Lower lobe of right lung (tissue), 2 donors: ENCODE measurements around the gene SORL1. TPM values are rescaled to one million over a fixed set of nuclear protein-coding genes. Genes with fewer than 3 reads are reported as not detected.

Experiments used
- ATAC-seq, 2 donors: fragments of 200-7000 bp; cut with Tn5 transposase; one replicate each; pipeline ENCODE4 v1.9.1; 2020 to 2022; ENCODE audit warnings: mild to moderate bottlenecking in 2 of 2, moderate library complexity in 2 of 2
- DNase-seq: peaks from one replicate; pipeline ENCODE4 v3.0.0-alpha.2; 2020
- H3K27ac ChIP-seq: fragments of 200-600 bp; one replicate; pipeline ENCODE4 v1.8.0; 2022
- H3K27me3 ChIP-seq: fragments of 200-600 bp; one replicate; pipeline ENCODE4 v1.8.0; 2022; ENCODE audit warnings: low read depth
- H3K36me3 ChIP-seq: fragments of 200-600 bp; one replicate; pipeline ENCODE4 v1.8.0; 2022; ENCODE audit warnings: mild to moderate bottlenecking
- H3K4me1 ChIP-seq: fragments of 200-600 bp; one replicate; pipeline ENCODE4 v1.8.0; 2022
- H3K4me3 ChIP-seq: fragments of 200-600 bp; one replicate; pipeline ENCODE4 v1.8.0; 2022; ENCODE audit warnings: mild to moderate bottlenecking
- H3K9me3 ChIP-seq: fragments of 200-600 bp; one replicate; pipeline ENCODE4 v1.8.0; 2022
- CTCF ChIP-seq: fragments of 200-600 bp; IDR thresholded peaks from one replicate; pipeline ENCODE4 v1.8.0; 2022; ENCODE audit warnings: antibody characterized with exemption, mild to moderate bottlenecking
- intact Hi-C: fragments of 100-400 bp; cut with DNase I; formaldehyde crosslinking; loops from one replicate; pipeline ENCODE4 v1.11.0; 2022
- total RNA-seq: library from RNA; stranded (reverse); fragmentation: NEBNext Ultra II Directional; extraction: Animal tissue kit (Norgen Biotek cat#: 25700); gene quantifications from one replicate; pipeline ENCODE4 v1.2.1, GENCODE V29; 2021
- donor health status: DM: no; HTN: yes; CAD: no; lungs with severe emphysema.

Gene SORL1
- total RNA-seq, 1 donor from 2014 or later = 74.0 TPM

- ATAC-seq (peak; percentile 80 to 82), DNase-seq (peak; percentile 82)
- Histone ChIP-seq H3K27ac (peak overlapping the region; percentile 37), H3K36me3 (peaks cover 7% of the 10 kb centered on the region), H3K4me1 (peaks cover 41% of the 10 kb centered on the region), H3K9me3 (no peaks in the 10 kb centered on the region), H3K27me3 (no peaks in the 10 kb centered on the region), H3K4me3 (no peak overlapping the region)
- no peak for TF ChIP-seq CTCF
- intact Hi-C loops = no loop called here
These were observed 14.1 kb downstream of the SORL1 start for GRCh38 chr11:121466063-121466794.

GRCh38 chr11:121467471-121467870, 15.4 kb downstream of the SORL1 start:
- Histone ChIP-seq H3K36me3 (peaks cover 7% of the 10 kb centered on the region), H3K27ac (peak overlapping the region; percentile 8), H3K4me3 (no peak overlapping the region), H3K4me1 (peaks cover 41% of the 10 kb centered on the region), H3K27me3 (no peaks in the 10 kb centered on the region), H3K9me3 (no peaks in the 10 kb centered on the region)
- DNase-seq = no peak
- intact Hi-C loops = no loop called here
- ATAC-seq = no peak
- TF ChIP-seq CTCF = no peak

- Histone ChIP-seq H3K4me3 (no peak overlapping the region), H3K4me1 (peaks cover 41% of the 10 kb centered on the region), H3K36me3 (peaks cover 7% of the 10 kb centered on the region), H3K27ac (peak overlapping the region; percentile 8), H3K9me3 (no peaks in the 10 kb centered on the region), H3K27me3 (no peaks in the 10 kb centered on the region)
- TF ChIP-seq CTCF = no peak
- DNase-seq (no peak), ATAC-seq (peak; percentile 45 to 56)
- intact Hi-C loops = no loop called here
These were observed 15.9 kb downstream of the SORL1 start for GRCh38 chr11:121467965-121468364.

DNA sequence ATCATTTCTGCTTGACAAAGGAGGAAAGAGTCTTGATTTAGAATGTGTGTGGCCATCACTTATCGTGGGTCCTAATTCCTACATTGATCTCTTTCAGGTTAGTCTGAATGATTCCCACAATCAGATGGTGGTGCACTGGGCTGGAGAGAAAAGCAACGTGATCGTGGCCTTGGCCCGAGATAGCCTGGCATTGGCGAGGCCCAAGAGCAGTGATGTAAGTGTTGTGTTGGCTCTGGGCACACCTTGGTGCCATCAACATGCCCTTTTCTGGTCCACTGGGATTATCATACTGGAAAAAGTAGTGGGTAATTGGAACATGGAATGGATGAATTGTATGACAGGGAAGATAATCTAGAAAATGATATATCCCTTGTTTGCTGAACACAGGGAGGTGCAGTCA, 17.8 kb downstream of the SORL1 start:
- no peak overlapping the region for H3K4me3 ChIP-seq
- intact Hi-C loops = no loop called here
- H3K27ac ChIP-seq = no peak overlapping the region
- no peak for ATAC-seq
- peaks cover 34% of the 10 kb centered on the region for H3K4me1 ChIP-seq
- peaks cover 7% of the 10 kb centered on the region for H3K36me3 ChIP-seq
- no peaks in the 10 kb centered on the region for H3K27me3 ChIP-seq
- no peaks in the 10 kb centered on the region for H3K9me3 ChIP-seq
- TF ChIP-seq CTCF = no peak
- no peak for DNase-seq

DNA sequence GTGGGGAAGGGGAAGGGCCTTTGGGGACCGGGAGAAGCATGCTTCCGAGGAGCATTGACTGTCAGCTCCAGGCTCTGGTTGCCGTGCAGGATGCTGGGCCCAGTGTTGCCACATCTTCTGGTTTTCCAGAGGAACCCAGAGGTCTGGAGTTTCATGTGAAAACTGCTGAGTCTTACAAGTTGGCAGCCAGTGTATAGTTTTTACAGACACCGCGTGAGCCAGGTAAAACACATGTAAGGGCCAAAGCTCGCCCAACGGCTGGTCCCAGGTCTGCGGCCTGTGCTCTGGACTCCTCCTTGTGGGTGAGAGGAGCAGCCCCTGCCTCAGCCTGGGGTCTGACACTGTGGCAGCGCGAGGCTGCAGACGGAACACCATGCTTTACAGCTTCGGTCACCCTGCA, 19.1 kb downstream of the SORL1 start:
- intact Hi-C loops = no loop called here
- Histone ChIP-seq H3K27me3 (no peaks in the 10 kb centered on the region), H3K4me3 (no peak overlapping the region), H3K4me1 (peaks cover 24% of the 10 kb centered on the region), H3K9me3 (no peaks in the 10 kb centered on the region), H3K36me3 (peaks cover 7% of the 10 kb centered on the region), H3K27ac (no peak overlapping the region)
- TF ChIP-seq CTCF = no peak
- DNase-seq = no peak
- ATAC-seq = no peak
